Panc1 (cell line): ENCODE data around the gene C1QTNF1. TPM values are rescaled to one million over a fixed set of nuclear protein-coding genes. Genes with fewer than 3 reads are reported as not detected.

ENCODE experiments used
- ATAC-seq: fragments of 200-7000 bp; cut with Tn5 transposase; 2 replicates; pipeline ENCODE4 v1.9.1; 2020; ENCODE audit warnings: mild to moderate bottlenecking, moderate library complexity
- BruUV-seq: library from RNA; stranded (reverse); fragments of 400-500 nt; replicated peaks from 2 replicates; lab custom pipeline; 2021; lab: Mats Ljungman, UMichigan
- CTCF ChIA-PET: fragments of 300-600 bp; sonication (Branson Sonifier 250); formaldehyde crosslinking; loops from one replicate; lab custom pipeline; 2022; ENCODE audit warnings: antibody characterized with exemption; lab: Charles Lee
- POLR2A ChIA-PET: fragments of 300-600 bp; sonication (Branson Sonifier 250); formaldehyde crosslinking; loops from one replicate; lab custom pipeline; 2022; ENCODE audit warnings: antibody characterized with exemption; lab: Charles Lee
- DNase-seq: peaks from one replicate; pipeline ENCODE4 v3.0.0-alpha.2; 2010; ENCODE audit warnings: low read depth, low spot score
- H3K27ac ChIP-seq: 2 replicates; pipeline ENCODE4 v1.5.1; 2011; ENCODE audit warnings: mild to moderate bottlenecking, low read length, inconsistent platforms
- H3K27me3 ChIP-seq: fragments of 200-500 bp; sonication (Bioruptor generic); 2 replicates; pipeline ENCODE4 v1.6.0; 2014; ENCODE audit warnings: low read length, inconsistent platforms; ENCODE audit not compliant: control insufficient read depth, insufficient read depth
- H3K36me3 ChIP-seq: fragments of 200-500 bp; sonication (Bioruptor generic); 2 replicates; pipeline ENCODE4 v1.5.1; 2014; ENCODE audit warnings: inconsistent platforms, mild to moderate bottlenecking, low read length, moderate library complexity; ENCODE audit not compliant: control insufficient read depth, insufficient read depth
- H3K4me1 ChIP-seq: 2 replicates; pipeline ENCODE4 v1.5.1; 2011; ENCODE audit warnings: inconsistent platforms, mild to moderate bottlenecking, low read length, moderate library complexity; ENCODE audit not compliant: control insufficient read depth, insufficient read depth
- H3K4me3 ChIP-seq, 2 experiments: 2 replicates each; pipeline ENCODE4 v1.5.1; 2011 to 2012; ENCODE audit warnings: low read depth in 2 of 2, low read length in 2 of 2, mild to moderate bottlenecking in 2 of 2, inconsistent platforms in 1 of 2, moderate library complexity in 1 of 2
- H3K9me3 ChIP-seq: fragments of 200-500 bp; sonication (Bioruptor generic); 2 replicates; pipeline ENCODE4 v1.5.1; 2014; ENCODE audit warnings: low read depth, mild to moderate bottlenecking, inconsistent platforms, low read length, moderate library complexity; ENCODE audit not compliant: control insufficient read depth, insufficient read depth
- CTCF ChIP-seq: fragments of 450-650 bp; IDR thresholded peaks from 2 replicates; pipeline ENCODE4 v1.5.1; 2017; ENCODE audit warnings: mild to moderate bottlenecking
- POLR2AphosphoS5 ChIP-seq: IDR thresholded peaks from 2 replicates; pipeline ENCODE4 v1.6.1; 2012; ENCODE audit warnings: mild to moderate bottlenecking, low read depth, low read length, moderate library complexity
- REST ChIP-seq, 2 experiments: IDR thresholded peaks; 2 replicates each; pipeline ENCODE4 v1.6.1; 2011 to 2012; ENCODE audit warnings: low read depth in 2 of 2, control low read depth in 1 of 2, low read length in 1 of 2, mild to moderate bottlenecking in 1 of 2, moderate library complexity in 1 of 2; ENCODE audit not compliant: insufficient read depth in 1 of 2
- SIN3A ChIP-seq: IDR thresholded peaks from 2 replicates; pipeline ENCODE4 v1.6.1; 2012; ENCODE audit warnings: low read depth, mild to moderate bottlenecking, low read length, moderate library complexity, borderline replicate concordance; ENCODE audit not compliant: insufficient read depth
- TCF7L2 ChIP-seq: IDR thresholded peaks from 2 replicates; pipeline ENCODE4 v1.6.1; 2011; ENCODE audit warnings: mild to moderate bottlenecking, low read depth, low read length, inconsistent platforms
- in situ Hi-C: cut with HindIII; loops from 2 replicates; pipeline ENCODE4 v1.10.0; 2016; ENCODE audit warnings: low sequenced_read_pairs, low pct_unique_long_range_greater_than_20kb
- intact Hi-C: fragments of 100-400 bp; cut with micrococcal nuclease; formaldehyde crosslinking; loops from one replicate; pipeline ENCODE4 v1.10.0; 2022; ENCODE audit not compliant: unreplicated experiment
- total RNA-seq: library from RNA; stranded (reverse); gene quantifications from one replicate; pipeline ENCODE4 v1.2.1, GENCODE V29; 2021; ENCODE audit not compliant: unreplicated experiment

The C1QTNF1 gene
- total RNA-seq, 1 experiment from 2014 or later: 1.5 TPM

- intact Hi-C loops (no loop called here), in situ Hi-C loops (no loop called here)
- Histone ChIP-seq H3K36me3 (no peaks in the 10 kb centered on the region), H3K4me1 (no peaks in the 10 kb centered on the region), H3K4me3 (no peak overlapping the region), H3K9me3 (no peaks in the 10 kb centered on the region), H3K27ac (no peak overlapping the region), H3K27me3 (no peaks in the 10 kb centered on the region; the same call in 1 of the 2 replicates)
- POLR2A ChIA-PET: no interaction called here
- CTCF ChIA-PET: interaction anchor here (0.6 kb wide), 1 partner anchor 47 kb away, joined by 4 read pairs; no protein-coding TSS in a partner anchor
- BruUV-seq: no TSS peak
- no peak for ATAC-seq
- TF ChIP-seq REST (IDR thresholded peaks at IDR 0.05; ENCODE audit: insufficient read depth in 1 of 2, low read depth in 2 of 2, low read length in 1 of 2): no peak
- no peak for TF ChIP-seq SIN3A
- no peak for TF ChIP-seq POLR2AphosphoS5
- TF ChIP-seq CTCF: no peak
- TF ChIP-seq TCF7L2: no peak
- DNase-seq: no peak
These were observed 22.9 kb downstream of the C1QTNF1 start for GRCh38 chr17:79046916-79047280.

GRCh38 chr17:79047291-79047920, 23.4 kb downstream of the C1QTNF1 start:
- no peaks in the 10 kb centered on the region for H3K36me3 ChIP-seq
- in situ Hi-C loops: no loop called here
- DNase-seq (no peak), ATAC-seq (no peak)
- no TSS peak for BruUV-seq
- no peaks in the 10 kb centered on the region for H3K9me3 ChIP-seq
- H3K4me1 ChIP-seq: no peaks in the 10 kb centered on the region
- intact Hi-C loops: no loop called here
- H3K27ac ChIP-seq: no peak overlapping the region
- TF ChIP-seq CTCF (no peak), POLR2AphosphoS5 (no peak), REST (IDR thresholded peaks at IDR 0.05; ENCODE audit: insufficient read depth in 1 of 2, low read depth in 2 of 2, low read length in 1 of 2) (no peak), SIN3A (no peak), TCF7L2 (no peak)
- ChIA-PET CTCF (interaction anchor here (0.6 kb wide), 1 partner anchor 47 kb away, joined by 4 read pairs; no protein-coding TSS in a partner anchor), POLR2A (no interaction called here)
- H3K27me3 ChIP-seq: no peaks in the 10 kb centered on the region; the same call in 1 of the 2 replicates
- no peak overlapping the region for H3K4me3 ChIP-seq
